ENCODE results near the gene ALX4. TPM values are rescaled to one million over a fixed set of nuclear protein-coding genes. Genes with fewer than 3 reads are reported as not detected.
A peak's percentile ranks its signal among the peaks of the same experiment; 100 is the strongest.

The ALX4 gene
- total and polyA plus RNA-seq, 9 of the 15 experiments (the other 6 are each of a cell fraction or from before 2014, with no cell fraction given): 0.07 to 1.2 (median 0.33) TPM

DNA sequence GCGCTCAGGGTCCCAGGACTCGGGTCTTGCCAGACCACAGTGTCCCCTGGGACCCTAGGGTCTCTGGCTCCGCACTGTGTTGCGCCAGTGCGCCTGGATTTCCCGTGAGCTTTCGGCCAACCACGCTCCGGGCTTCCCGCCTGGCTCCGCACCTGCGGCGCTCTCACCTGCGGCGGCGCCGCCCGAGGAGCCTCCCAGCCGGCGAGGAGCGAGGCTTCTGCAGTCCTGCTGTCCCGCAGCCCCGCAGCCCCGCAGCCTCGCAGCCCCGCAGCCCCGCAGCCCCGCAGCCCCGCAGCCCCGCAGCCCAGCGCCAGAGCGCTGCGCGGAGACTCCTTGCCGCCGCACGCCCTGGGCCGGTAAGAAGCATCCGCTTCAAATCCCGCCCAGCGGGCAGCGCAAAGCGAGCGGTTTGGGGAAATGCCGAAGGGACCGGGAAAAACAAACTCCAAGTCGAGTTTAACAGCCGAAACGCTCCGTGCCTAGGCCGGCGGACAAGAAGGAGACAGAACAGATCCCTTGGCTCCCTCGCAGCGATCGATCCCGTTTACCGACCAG lies 939 bp downstream of the ALX4 start:
- H3K27me3 ChIP-seq (ENCODE audit: control insufficient read depth in 2 of 2, insufficient read depth in 2 of 2, low read length in 2 of 2): peaks cover 34 to 77% of the 10 kb centered on the region in 2 experiments
- H4K20me1 ChIP-seq (replicated peaks; ENCODE audit: control insufficient read depth, insufficient read depth, low read length): no peaks in the 10 kb centered on the region
- 68% methylated on average over 22 of the region's 57 CpGs for WGBS (ENCODE audit: insufficient coverage, low coverage, missing lambda C conversion rate)
- H3K4me1 ChIP-seq (replicated peaks in 1 of 2; ENCODE audit: control insufficient read depth in 2 of 2, insufficient read depth in 2 of 2, low read length in 2 of 2): peaks cover 0 to 41% of the 10 kb centered on the region in 2 experiments; a peak in 2 of 5 replicates
- TF ChIP-seq SP1 (CRISPR knock-in tag; IDR thresholded peaks at IDR 0.05): 0 out of 2 replicates have a peak, but pooled peaks have one; percentile 11
- no peak for TF ChIP-seq PYGO2 (tag; IDR thresholded peaks at IDR 0.05)
- TF ChIP-seq, protein P1, sequence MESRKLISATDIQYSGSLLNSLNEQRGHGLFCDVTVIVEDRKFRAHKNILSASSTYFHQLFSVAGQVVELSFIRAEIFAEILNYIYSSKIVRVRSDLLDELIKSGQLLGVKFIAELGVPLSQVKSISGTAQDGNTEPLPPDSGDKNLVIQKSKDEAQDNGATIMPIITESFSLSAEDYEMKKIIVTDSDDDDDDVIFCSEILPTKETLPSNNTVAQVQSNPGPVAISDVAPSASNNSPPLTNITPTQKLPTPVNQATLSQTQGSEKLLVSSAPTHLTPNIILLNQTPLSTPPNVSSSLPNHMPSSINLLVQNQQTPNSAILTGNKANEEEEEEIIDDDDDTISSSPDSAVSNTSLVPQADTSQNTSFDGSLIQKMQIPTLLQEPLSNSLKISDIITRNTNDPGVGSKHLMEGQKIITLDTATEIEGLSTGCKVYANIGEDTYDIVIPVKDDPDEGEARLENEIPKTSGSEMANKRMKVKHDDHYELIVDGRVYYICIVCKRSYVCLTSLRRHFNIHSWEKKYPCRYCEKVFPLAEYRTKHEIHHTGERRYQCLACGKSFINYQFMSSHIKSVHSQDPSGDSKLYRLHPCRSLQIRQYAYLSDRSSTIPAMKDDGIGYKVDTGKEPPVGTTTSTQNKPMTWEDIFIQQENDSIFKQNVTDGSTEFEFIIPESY (CRISPR knock-in tag; IDR thresholded peaks at IDR 0.05): peak; percentile 98
- TF ChIP-seq STAG1 (CRISPR knock-in tag; IDR thresholded peaks at IDR 0.05; ENCODE audit: borderline replicate concordance): peak; percentile 27; the same call in 1 of the 2 replicates
- H3K4me3 ChIP-seq: no peak overlapping the region; the same call in 1 of the 2 replicates
- no peaks in the 10 kb centered on the region for H3K9me1 ChIP-seq (ENCODE audit: control insufficient read depth, insufficient read depth, low read length)
- H3K36me3 ChIP-seq (ENCODE audit: control insufficient read depth, insufficient read depth, low read length): no peaks in the 10 kb centered on the region
- CTCF ChIA-PET (ENCODE audit: low intra/inter-chr PET ratio): interaction anchor here (0.6 to 0.7 kb wide), 2 partner anchors 33 to 312 kb away, joined by 4 to 5 read pairs; no protein-coding TSS in a partner anchor
- peak overlapping the region; percentile 64 for H3K4me2 ChIP-seq (ENCODE audit: insufficient read depth, low read length)
- in situ Hi-C loops (cut with MboI): no loop called here
- H3K27ac ChIP-seq (ENCODE audit: extremely low read depth, low read depth, low read length): no peak overlapping the region
- ATAC-seq (no peak), FAIRE-seq (no peak), DNase-seq (ENCODE audit: extremely low read depth in 1 of 4, low spot score in 3 of 4) (no peak)
- POLR2A ChIA-PET: interaction anchor here (0.7 kb wide), 2 partner anchors 33 to 294 kb away, joined by 3 to 4 read pairs; no protein-coding TSS in a partner anchor
- peak overlapping the region in 1 of 2 experiments; percentile 36; a peak in 1 of 4 replicates for H3K9ac ChIP-seq (ENCODE audit: insufficient read depth in 1 of 2, low read depth in 2 of 2, low read length in 2 of 2)
- intact Hi-C loops (cut with micrococcal nuclease): no loop called here
- BruUV-seq (replicated peaks): no TSS peak
- peak overlapping the region; percentile 80 for H2AFZ ChIP-seq (ENCODE audit: low read depth, low read length)
- H3K9me3 ChIP-seq (replicated peaks; ENCODE audit: control insufficient read depth, insufficient read depth, low read depth, low read length): no peaks in the 10 kb centered on the region
- no peaks in the 10 kb centered on the region for H3K79me2 ChIP-seq (ENCODE audit: control insufficient read depth, insufficient read depth, low read length)
